ENCODE data around the gene FBLN1.

DNA sequence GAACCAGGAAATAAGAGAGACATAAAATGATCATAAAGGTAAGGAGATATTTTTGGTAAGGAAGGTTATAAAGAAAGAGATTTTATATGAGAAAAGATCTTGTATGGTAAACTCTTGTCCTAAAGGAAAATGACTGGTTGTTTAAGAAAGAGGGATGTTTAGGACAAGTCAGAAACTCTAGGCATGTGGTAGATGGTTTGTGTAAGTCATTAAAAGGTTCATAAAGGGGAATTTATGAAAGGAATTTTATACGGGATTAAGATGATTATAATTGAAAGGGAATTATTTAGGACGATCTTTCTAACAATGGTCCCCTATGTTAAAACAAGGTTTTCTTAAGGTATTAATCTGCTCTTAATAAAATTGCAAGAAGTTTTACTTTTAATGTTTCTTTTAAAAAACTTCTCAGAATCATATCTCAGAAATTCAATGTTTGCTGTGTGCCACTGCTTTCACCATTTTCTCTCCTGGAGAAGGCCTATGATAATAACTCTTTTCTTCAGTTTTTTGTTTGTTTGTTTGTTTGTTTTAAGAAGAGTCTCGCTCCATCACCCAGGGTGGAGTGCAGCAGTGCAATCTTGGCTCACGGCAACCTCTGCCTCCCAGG, 13.8 kb upstream of the FBLN1 start:
- TF ChIP-seq, protein P1, sequence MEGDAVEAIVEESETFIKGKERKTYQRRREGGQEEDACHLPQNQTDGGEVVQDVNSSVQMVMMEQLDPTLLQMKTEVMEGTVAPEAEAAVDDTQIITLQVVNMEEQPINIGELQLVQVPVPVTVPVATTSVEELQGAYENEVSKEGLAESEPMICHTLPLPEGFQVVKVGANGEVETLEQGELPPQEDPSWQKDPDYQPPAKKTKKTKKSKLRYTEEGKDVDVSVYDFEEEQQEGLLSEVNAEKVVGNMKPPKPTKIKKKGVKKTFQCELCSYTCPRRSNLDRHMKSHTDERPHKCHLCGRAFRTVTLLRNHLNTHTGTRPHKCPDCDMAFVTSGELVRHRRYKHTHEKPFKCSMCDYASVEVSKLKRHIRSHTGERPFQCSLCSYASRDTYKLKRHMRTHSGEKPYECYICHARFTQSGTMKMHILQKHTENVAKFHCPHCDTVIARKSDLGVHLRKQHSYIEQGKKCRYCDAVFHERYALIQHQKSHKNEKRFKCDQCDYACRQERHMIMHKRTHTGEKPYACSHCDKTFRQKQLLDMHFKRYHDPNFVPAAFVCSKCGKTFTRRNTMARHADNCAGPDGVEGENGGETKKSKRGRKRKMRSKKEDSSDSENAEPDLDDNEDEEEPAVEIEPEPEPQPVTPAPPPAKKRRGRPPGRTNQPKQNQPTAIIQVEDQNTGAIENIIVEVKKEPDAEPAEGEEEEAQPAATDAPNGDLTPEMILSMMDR (IDR thresholded peaks at IDR 0.05): no peak
- no peak for TF ChIP-seq PBX3 (IDR thresholded peaks at IDR 0.05)
- TF ChIP-seq EZH2phosphoT487 (IDR thresholded peaks at IDR 0.05; ENCODE audit: borderline replicate concordance, low read depth): no peak
- TF ChIP-seq POLR2AphosphoS5 (IDR thresholded peaks at IDR 0.05; ENCODE audit: low read depth, low read length): no peak
- no peak for TF ChIP-seq GABPA (IDR thresholded peaks at IDR 0.05; ENCODE audit: low read depth)
- no peak for TF ChIP-seq RCOR1 (IDR thresholded peaks at IDR 0.05; ENCODE audit: low read length)
- no peak for TF ChIP-seq TAF1 (IDR thresholded peaks at IDR 0.05; ENCODE audit: borderline replicate concordance, low read depth, low read length)
